IMR-90 (cell line): ENCODE results near the gene DNM3. TPM values are rescaled to one million over a fixed set of nuclear protein-coding genes. Genes with fewer than 3 reads are reported as not detected.

Experiments used
- ATAC-seq: fragments of 200-7000 bp; cut with Tn5 transposase; 2 replicates; pipeline ENCODE4 v1.9.1; 2020; ENCODE audit warnings: low read depth, mild to moderate bottlenecking, moderate library complexity
- BruUV-seq: library from RNA; stranded (reverse); fragments of 400-500 nt; replicated peaks from 2 replicates; lab custom pipeline; 2021; lab: Mats Ljungman, UMichigan
- CTCF ChIA-PET: fragments of 300-600 bp; formaldehyde crosslinking; extraction: SDS; loops from one replicate; lab custom pipeline; 2021; ENCODE audit warnings: antibody characterized with exemption; lab: Yijun Ruan, JAX
- POLR2A ChIA-PET: fragments of 300-600 bp; sonication (Branson Sonifier 250); formaldehyde crosslinking; loops from one replicate; lab custom pipeline; 2022; ENCODE audit warnings: antibody characterized with exemption; ENCODE audit not compliant: unreplicated experiment; lab: Charles Lee
- DNase-seq: peaks from one replicate; pipeline ENCODE4 v3.0.0; 2013
- H2AFZ ChIP-seq: replicated peaks from 2 replicates; pipeline ENCODE3; 2013; ENCODE audit warnings: low read length, mild to moderate bottlenecking; ENCODE audit not compliant: poor library complexity
- H2AK5ac ChIP-seq: 2 replicates; pipeline ENCODE4 v1.6.1; 2013; ENCODE audit warnings: low read depth, low read length, inconsistent platforms
- H2AK9ac ChIP-seq: replicated peaks from 2 replicates; pipeline ENCODE3; 2013; ENCODE audit warnings: mild to moderate bottlenecking, low read depth, low read length, moderate library complexity; ENCODE audit not compliant: poor library complexity
- H2BK120ac ChIP-seq: 2 replicates; pipeline ENCODE4 v1.6.1; 2013; ENCODE audit warnings: low read depth, low read length, inconsistent platforms
- H2BK15ac ChIP-seq: 3 replicates; pipeline ENCODE4 v1.6.1; 2013; ENCODE audit warnings: low read depth, low read length, inconsistent platforms
- H2BK20ac ChIP-seq: 2 replicates; pipeline ENCODE4 v1.6.1; 2013; ENCODE audit warnings: low read depth, mild to moderate bottlenecking, inconsistent platforms, low read length, moderate library complexity
- H2BK5ac ChIP-seq: 2 replicates; pipeline ENCODE4 v1.6.1; 2013; ENCODE audit warnings: mild to moderate bottlenecking, low read depth, low read length, inconsistent platforms; ENCODE audit not compliant: poor library complexity, severe bottlenecking
- H3K14ac ChIP-seq: replicated peaks from 2 replicates; pipeline ENCODE4 v1.6.1; 2013; ENCODE audit warnings: low read depth, low read length, inconsistent platforms
- H3K18ac ChIP-seq: 2 replicates; pipeline ENCODE4 v1.6.1; 2013; ENCODE audit warnings: low read depth, low read length, control low read depth
- H3K23ac ChIP-seq: 2 replicates; pipeline ENCODE4 v1.6.1; 2013; ENCODE audit warnings: low read depth, low read length, inconsistent platforms
- H3K27ac ChIP-seq: 2 replicates; pipeline ENCODE4 v1.5.1; 2013; ENCODE audit warnings: mild to moderate bottlenecking, control low read depth, low read length; ENCODE audit not compliant: insufficient read depth
- H3K27me3 ChIP-seq: 2 replicates; pipeline ENCODE4 v1.6.1; 2013; ENCODE audit warnings: low read length; ENCODE audit not compliant: control insufficient read depth, insufficient read depth
- H3K36me3 ChIP-seq: 2 replicates; pipeline ENCODE4 v1.6.1; 2013; ENCODE audit warnings: low read length, mixed read lengths; ENCODE audit not compliant: control insufficient read depth, insufficient read depth
- H3K4ac ChIP-seq: 2 replicates; pipeline ENCODE4 v1.6.1; 2013; ENCODE audit warnings: low read depth, low read length, inconsistent platforms
- H3K4me1 ChIP-seq: 2 replicates; pipeline ENCODE4 v1.6.1; 2013; ENCODE audit warnings: low read length, mixed read lengths; ENCODE audit not compliant: control insufficient read depth, insufficient read depth
- H3K4me2 ChIP-seq: 2 replicates; pipeline ENCODE4 v1.6.1; 2013; ENCODE audit warnings: low read depth, mild to moderate bottlenecking, control low read depth, low read length, moderate library complexity
- H3K4me3 ChIP-seq: 2 replicates; pipeline ENCODE4 v1.5.1; 2013; ENCODE audit warnings: low read depth, mild to moderate bottlenecking, control low read depth, low read length, moderate library complexity; ENCODE audit not compliant: insufficient read depth
- H3K56ac ChIP-seq: 2 replicates; pipeline ENCODE4 v1.6.1; 2013; ENCODE audit warnings: low read length, inconsistent platforms; ENCODE audit not compliant: insufficient read depth; ENCODE audit errors: extremely low read depth
- H3K79me1 ChIP-seq, 2 experiments: 2 replicates each; pipeline ENCODE4 v1.6.1; 2013; ENCODE audit warnings: low read length in 2 of 2, inconsistent platforms in 1 of 2, low read depth in 1 of 2
- H3K9ac ChIP-seq: 2 replicates; pipeline ENCODE4 v1.6.1; 2013; ENCODE audit warnings: low read depth, low read length, control low read depth
- H3K9me1 ChIP-seq: 2 replicates; pipeline ENCODE4 v1.6.1; 2013; ENCODE audit warnings: low read length, inconsistent platforms; ENCODE audit not compliant: insufficient read depth
- H3K9me3 ChIP-seq: 2 replicates; pipeline ENCODE4 v1.6.1; 2013; ENCODE audit warnings: low read length; ENCODE audit not compliant: control insufficient read depth, insufficient read depth
- H4K20me1 ChIP-seq: 2 replicates; pipeline ENCODE4 v1.6.1; 2013; ENCODE audit warnings: low read length, inconsistent platforms; ENCODE audit not compliant: insufficient read depth
- H4K5ac ChIP-seq: 2 replicates; pipeline ENCODE4 v1.6.1; 2013; ENCODE audit warnings: mild to moderate bottlenecking, low read depth, low read length, control low read depth
- H4K8ac ChIP-seq, 2 experiments: 2 replicates each; pipeline ENCODE4 v1.6.1; 2013; ENCODE audit warnings: low read depth in 2 of 2, low read length in 2 of 2, control low read depth in 1 of 2, inconsistent platforms in 1 of 2
- H4K91ac ChIP-seq: 2 replicates; pipeline ENCODE4 v1.6.1; 2013; ENCODE audit warnings: low read depth, low read length, inconsistent platforms; ENCODE audit not compliant: insufficient read depth
- FOS ChIP-seq: fragments of 150-350 bp; IDR thresholded peaks from 2 replicates; pipeline ENCODE4 v1.6.1; 2016; ENCODE audit warnings: low read depth, low read length
- MAZ ChIP-seq: IDR thresholded peaks from 2 replicates; pipeline ENCODE4 v1.6.1; 2012; ENCODE audit warnings: low read depth, mild to moderate bottlenecking, low read length, improper control_type of control experiment, moderate library complexity, borderline replicate concordance
- NFE2L2 ChIP-seq: fragments of 150-350 bp; IDR thresholded peaks from 2 replicates; pipeline ENCODE4 v1.6.1; 2016; ENCODE audit warnings: low read depth, mild to moderate bottlenecking, low read length
- POLR2A ChIP-seq: IDR thresholded peaks from 2 replicates; pipeline ENCODE4 v1.6.1; 2012; ENCODE audit warnings: mild to moderate bottlenecking, low read depth, low read length
- RAD21 ChIP-seq: IDR thresholded peaks from 2 replicates; pipeline ENCODE4 v1.6.1; 2012; ENCODE audit warnings: low read length, improper control_type of control experiment
- SMC3 ChIP-seq: fragments of 150-350 bp; IDR thresholded peaks from 2 replicates; pipeline ENCODE4 v1.6.1; 2016; ENCODE audit warnings: low read depth, mild to moderate bottlenecking, antibody characterized with exemption, low read length, moderate library complexity
- WGBS, 2 experiments: methylation state at CpG; one replicate each; pipeline versions ENCODE4 v1.1.5 to v1.1.7; 2013; ENCODE audit warnings: missing lambda C conversion rate in 2 of 2; ENCODE audit not compliant: insufficient read length in 1 of 2; ENCODE audit errors: extremely low coverage in 2 of 2; 5-methylcytosine and 5-hydroxymethylcytosine counted together
- dilution Hi-C: fragments of 300-500 bp; cut with HindIII; formaldehyde crosslinking; loops from one replicate; pipeline ENCODE4 v1.14.3; 2018; ENCODE audit warnings: low sequenced_read_pairs; ENCODE audit not compliant: unreplicated experiment
- in situ Hi-C: fragments of 300-500 bp; cut with MboI; formaldehyde crosslinking; loops from 3 replicates; pipeline ENCODE4 v1.14.3; 2019; ENCODE audit warnings: low sequenced_read_pairs, inconsistent platforms, mixed read lengths
- intact Hi-C: fragments of 100-400 bp; cut with micrococcal nuclease; formaldehyde crosslinking; loops from 2 replicates; pipeline ENCODE4 v1.10.0; 2022
- polyA plus RNA-seq, 3 experiments: library from polyadenylated mRNA; depleted of rRNA; stranded (reverse); fragments of >200 nt; gene quantifications; 2 replicates each; pipeline ENCODE4 v1.2.3, GENCODE V29; 2012; ENCODE audit warnings: low replicate concordance in 1 of 3
- total RNA-seq: library from RNA; depleted of rRNA; stranded (reverse); fragments of >200 nt; gene quantifications from 2 replicates; pipeline ENCODE4 v1.2.3, GENCODE V29; 2012
- TF ChIP-seq, protein P1 (sequence below): fragments of 150-350 bp; IDR thresholded peaks from 2 replicates; pipeline ENCODE4 v1.6.1; 2017; ENCODE audit warnings: mild to moderate bottlenecking, antibody characterized with exemption, low read length, low read depth
- TF ChIP-seq, protein P2 (sequence below): fragments of 150-350 bp; IDR thresholded peaks from 2 replicates; pipeline ENCODE4 v1.6.1; 2016; ENCODE audit warnings: low read depth, mild to moderate bottlenecking, low read length, moderate library complexity, borderline replicate concordance
- TF ChIP-seq, protein P3 (sequence below): conservative IDR thresholded peaks from 2 replicates; pipeline ENCODE4 v1.5.1; 2012; ENCODE audit warnings: mild to moderate bottlenecking, low read depth, low read length, improper control_type of control experiment

DNM3 gene
- total and polyA plus RNA-seq, 2 of the 4 experiments (the other 2 are of a cell fraction) = 0.36 TPM

DNA sequence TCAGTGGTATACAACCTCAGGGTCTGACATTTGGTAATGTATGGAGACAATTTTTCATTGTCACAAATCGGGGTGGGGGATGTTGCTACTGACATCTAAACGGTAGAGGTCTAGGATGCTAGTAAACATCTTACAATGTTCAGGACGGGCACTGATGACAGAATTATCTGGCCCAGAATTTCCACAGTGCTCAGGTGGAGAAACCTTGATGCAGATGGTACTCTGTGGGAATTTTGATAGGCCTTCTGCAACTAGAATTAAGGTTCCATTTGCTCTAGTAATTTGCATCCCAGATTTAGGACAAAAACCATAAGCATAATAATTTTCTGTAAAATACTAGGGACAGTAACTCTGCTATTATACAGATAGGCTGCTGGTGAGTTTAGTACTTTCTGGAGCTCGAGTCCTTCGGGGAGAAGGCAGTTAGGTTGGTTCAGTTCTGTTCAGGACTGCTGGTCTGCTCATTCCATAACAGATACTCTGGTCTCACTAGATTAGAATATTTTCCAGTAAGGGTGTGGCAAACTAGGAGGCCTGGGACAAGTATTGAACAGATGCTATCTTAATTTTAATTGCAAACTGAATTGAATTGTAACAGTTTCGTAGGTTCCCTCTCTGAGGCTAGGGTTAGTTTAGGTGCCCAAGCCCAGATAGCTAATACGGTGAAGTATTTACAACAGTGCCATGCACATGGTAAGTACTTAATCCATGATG lies 48.5 kb upstream of the DNM3 start:
- no peak overlapping the region for H3K14ac ChIP-seq
- H2AK9ac ChIP-seq = no peak overlapping the region
- 0 out of 2 replicates have a peak, but pooled peaks cover under 1% of the 10 kb centered on the region for H3K9me1 ChIP-seq
- H3K4ac ChIP-seq = peak overlapping the region; percentile 40; the same call in 1 of the 2 replicates
- intact Hi-C loops = no loop called here
- peak overlapping the region; percentile 78 for H2BK5ac ChIP-seq
- H3K56ac ChIP-seq = no peak overlapping the region
- H3K27me3 ChIP-seq = no peaks in the 10 kb centered on the region
- H2BK120ac ChIP-seq = peak overlapping the region; percentile 6; the same call in 1 of the 2 replicates
- H2BK20ac ChIP-seq = peak overlapping the region; percentile 72; the same call in 1 of the 2 replicates
- H3K18ac ChIP-seq = no peak overlapping the region
- no peak overlapping the region for H2AK5ac ChIP-seq
- H3K36me3 ChIP-seq = peaks cover 48% of the 10 kb centered on the region
- no peaks in the 10 kb centered on the region for H3K9me3 ChIP-seq
- H4K5ac ChIP-seq = no peak overlapping the region; the same call in 1 of the 2 replicates
- no peak overlapping the region for H3K9ac ChIP-seq
- in situ Hi-C loops = no loop called here
- no peak for ATAC-seq
- TF ChIP-seq NFE2L2 (no peak), POLR2A (no peak), RAD21 (no peak), SMC3 (no peak), FOS (no peak), MAZ (no peak)
- TF ChIP-seq, protein P1, sequence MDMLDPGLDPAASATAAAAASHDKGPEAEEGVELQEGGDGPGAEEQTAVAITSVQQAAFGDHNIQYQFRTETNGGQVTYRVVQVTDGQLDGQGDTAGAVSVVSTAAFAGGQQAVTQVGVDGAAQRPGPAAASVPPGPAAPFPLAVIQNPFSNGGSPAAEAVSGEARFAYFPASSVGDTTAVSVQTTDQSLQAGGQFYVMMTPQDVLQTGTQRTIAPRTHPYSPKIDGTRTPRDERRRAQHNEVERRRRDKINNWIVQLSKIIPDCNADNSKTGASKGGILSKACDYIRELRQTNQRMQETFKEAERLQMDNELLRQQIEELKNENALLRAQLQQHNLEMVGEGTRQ = no peak
- TF ChIP-seq, protein P2, sequence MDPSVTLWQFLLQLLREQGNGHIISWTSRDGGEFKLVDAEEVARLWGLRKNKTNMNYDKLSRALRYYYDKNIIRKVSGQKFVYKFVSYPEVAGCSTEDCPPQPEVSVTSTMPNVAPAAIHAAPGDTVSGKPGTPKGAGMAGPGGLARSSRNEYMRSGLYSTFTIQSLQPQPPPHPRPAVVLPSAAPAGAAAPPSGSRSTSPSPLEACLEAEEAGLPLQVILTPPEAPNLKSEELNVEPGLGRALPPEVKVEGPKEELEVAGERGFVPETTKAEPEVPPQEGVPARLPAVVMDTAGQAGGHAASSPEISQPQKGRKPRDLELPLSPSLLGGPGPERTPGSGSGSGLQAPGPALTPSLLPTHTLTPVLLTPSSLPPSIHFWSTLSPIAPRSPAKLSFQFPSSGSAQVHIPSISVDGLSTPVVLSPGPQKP = no peak
- TF ChIP-seq, protein P3, sequence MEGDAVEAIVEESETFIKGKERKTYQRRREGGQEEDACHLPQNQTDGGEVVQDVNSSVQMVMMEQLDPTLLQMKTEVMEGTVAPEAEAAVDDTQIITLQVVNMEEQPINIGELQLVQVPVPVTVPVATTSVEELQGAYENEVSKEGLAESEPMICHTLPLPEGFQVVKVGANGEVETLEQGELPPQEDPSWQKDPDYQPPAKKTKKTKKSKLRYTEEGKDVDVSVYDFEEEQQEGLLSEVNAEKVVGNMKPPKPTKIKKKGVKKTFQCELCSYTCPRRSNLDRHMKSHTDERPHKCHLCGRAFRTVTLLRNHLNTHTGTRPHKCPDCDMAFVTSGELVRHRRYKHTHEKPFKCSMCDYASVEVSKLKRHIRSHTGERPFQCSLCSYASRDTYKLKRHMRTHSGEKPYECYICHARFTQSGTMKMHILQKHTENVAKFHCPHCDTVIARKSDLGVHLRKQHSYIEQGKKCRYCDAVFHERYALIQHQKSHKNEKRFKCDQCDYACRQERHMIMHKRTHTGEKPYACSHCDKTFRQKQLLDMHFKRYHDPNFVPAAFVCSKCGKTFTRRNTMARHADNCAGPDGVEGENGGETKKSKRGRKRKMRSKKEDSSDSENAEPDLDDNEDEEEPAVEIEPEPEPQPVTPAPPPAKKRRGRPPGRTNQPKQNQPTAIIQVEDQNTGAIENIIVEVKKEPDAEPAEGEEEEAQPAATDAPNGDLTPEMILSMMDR = no peak
- no peak for DNase-seq
- no peak overlapping the region for H3K27ac ChIP-seq
- no peaks in the 10 kb centered on the region for H4K20me1 ChIP-seq
- ChIA-PET CTCF (interaction anchor here (1.7 kb wide), 1 partner anchor 148 kb away, joined by 4 read pairs; no protein-coding TSS in a partner anchor), POLR2A (no interaction called here)
- 0 out of 4 replicates have a peak overlapping the region, but pooled peaks of 1 of the 2 experiments have one; percentile 6 for H4K8ac ChIP-seq
- WGBS, 2 experiments = 90% methylated on average over 3 of the region's 7 CpGs; no CpG with 5 or more reads in 1 of the 2 experiments
- H3K79me1 ChIP-seq = peaks cover 15 to 48% of the 10 kb centered on the region in 2 experiments
- no peak overlapping the region for H3K23ac ChIP-seq
- H3K4me1 ChIP-seq = peaks cover 5% of the 10 kb centered on the region; the same call in 1 of the 2 replicates
- H2BK15ac ChIP-seq = no peak overlapping the region
- H4K91ac ChIP-seq = no peak overlapping the region
- dilution Hi-C loops = no loop called here
- no peak overlapping the region for H2AFZ ChIP-seq
- no peak overlapping the region for H3K4me2 ChIP-seq
- no TSS peak for BruUV-seq
- H3K4me3 ChIP-seq = no peak overlapping the region
